MCF 10A (cell line): ENCODE results near the gene CD300H. TPM values are rescaled to one million over a fixed set of nuclear protein-coding genes. Genes with fewer than 3 reads are reported as not detected.

ENCODE experiments used
- BruUV-seq: library from RNA; stranded (reverse); fragments of 400-500 nt; replicated peaks from 2 replicates; lab custom pipeline; 2021; lab: Mats Ljungman, UMichigan
- CTCF ChIA-PET: fragments of 300-600 bp; sonication (Branson Sonifier 250); formaldehyde crosslinking; extraction: SDS; loops from one replicate; lab custom pipeline; 2021; ENCODE audit warnings: antibody characterized with exemption, inconsistent platforms; lab: Yijun Ruan, JAX
- POLR2A ChIA-PET: fragments of 300-600, 350-650 bp; sonication (Branson Sonifier 250); formaldehyde crosslinking; extraction: SDS; loops from one replicate; lab custom pipeline; 2020; ENCODE audit warnings: antibody characterized with exemption, inconsistent platforms; lab: Yijun Ruan, JAX
- DNase-seq: peaks from one replicate; pipeline ENCODE4 v3.0.0-alpha.2; 2018; ENCODE audit not compliant: unreplicated experiment
- H3K27ac Mint-ChIP-seq: one replicate; pipeline ENCODE4 v1.8.0; 2022; ENCODE audit warnings: mild to moderate bottlenecking, low read depth, mixed read lengths; ENCODE audit not compliant: unreplicated experiment
- H3K27me3 Mint-ChIP-seq: one replicate; pipeline ENCODE4 v1.8.0; 2022; ENCODE audit warnings: mixed read lengths; ENCODE audit not compliant: insufficient read depth, unreplicated experiment
- H3K36me3 Mint-ChIP-seq: one replicate; pipeline ENCODE4 v1.8.0; 2022; ENCODE audit warnings: mild to moderate bottlenecking, moderate library complexity, mixed read lengths; ENCODE audit not compliant: insufficient read depth, unreplicated experiment
- H3K4me1 Mint-ChIP-seq: one replicate; pipeline ENCODE4 v1.8.0; 2022; ENCODE audit warnings: mixed read lengths; ENCODE audit not compliant: insufficient read depth, unreplicated experiment
- H3K4me3 Mint-ChIP-seq: one replicate; pipeline ENCODE4 v1.8.0; 2022; ENCODE audit warnings: mild to moderate bottlenecking, moderate library complexity, mixed read lengths; ENCODE audit not compliant: unreplicated experiment
- H3K9me3 Mint-ChIP-seq: one replicate; pipeline ENCODE4 v1.8.0; 2022; ENCODE audit warnings: mixed read lengths; ENCODE audit not compliant: unreplicated experiment
- CTCF ChIP-seq: fragments of 200-600 bp; IDR thresholded peaks from one replicate; pipeline ENCODE4 v1.8.0; 2022; ENCODE audit warnings: antibody characterized with exemption, mild to moderate bottlenecking; ENCODE audit not compliant: unreplicated experiment
- intact Hi-C: fragments of 100-400 bp; cut with micrococcal nuclease; formaldehyde crosslinking; loops from 2 replicates; pipeline ENCODE4 v1.14.1; 2022
- total RNA-seq: library from RNA; stranded (reverse); gene quantifications from 2 replicates; pipeline ENCODE4 v1.2.3, GENCODE V29; 2022

The CD300H gene
- total RNA-seq, 1 experiment from 2014 or later = not detected

GRCh38 chr17:74536890-74537289, 30.4 kb downstream of the CD300H start:
- ChIA-PET POLR2A (no interaction called here), CTCF (no interaction called here)
- no peak for DNase-seq
- H3K4me3 Mint-ChIP-seq = no peak overlapping the region
- TF ChIP-seq CTCF = no peak
- intact Hi-C loops = no loop called here
- BruUV-seq = no TSS peak
- H3K9me3 Mint-ChIP-seq = no peaks in the 10 kb centered on the region
- no peak overlapping the region for H3K27ac Mint-ChIP-seq
- peaks cover 6% of the 10 kb centered on the region for H3K4me1 Mint-ChIP-seq
- no peaks in the 10 kb centered on the region for H3K36me3 Mint-ChIP-seq
- peaks cover 40% of the 10 kb centered on the region for H3K27me3 Mint-ChIP-seq

GRCh38 chr17:74532115-74532514, 35.2 kb downstream of the CD300H start:
- ChIA-PET POLR2A (no interaction called here), CTCF (interaction anchor here (0.8 to 2.6 kb wide), 11 partner anchors 11 to 164 kb away, joined by 3 to 16 read pairs (median 4); partner anchors contain the start of gene GPR142)
- Mint-ChIP-seq H3K4me3 (no peak overlapping the region), H3K27me3 (peaks cover 54% of the 10 kb centered on the region), H3K27ac (no peak overlapping the region), H3K9me3 (no peaks in the 10 kb centered on the region), H3K4me1 (peaks cover 6% of the 10 kb centered on the region), H3K36me3 (peaks cover 4% of the 10 kb centered on the region)
- no TSS peak for BruUV-seq
- intact Hi-C loops = no loop called here
- DNase-seq = no peak
- TF ChIP-seq CTCF = no peak

- no TSS peak for BruUV-seq
- CTCF ChIA-PET = interaction anchor here (1.1 to 2.6 kb wide), 6 partner anchors 11 to 151 kb away, joined by 3 to 16 read pairs (median 5); no protein-coding TSS in a partner anchor
- Mint-ChIP-seq H3K4me3 (no peak within 1 kb of the TSS), H3K4me1 (peaks cover 6% of the 10 kb centered on the region), H3K36me3 (peaks cover 4% of the 10 kb centered on the region), H3K27me3 (peaks cover 47% of the 10 kb centered on the region), H3K9me3 (no peaks in the 10 kb centered on the region), H3K27ac (no peak within 1 kb of the TSS)
- POLR2A ChIA-PET = no interaction called here
- DNase-seq = no peak
- intact Hi-C loops = no loop called here
- TF ChIP-seq CTCF = no peak
Observed at GRCh38 chr17:74531231-74531761, 36.0 kb downstream of the CD300H start, which contains the start of gene CD300LB. Gene CD300LB (minus strand): TSS chr17:74531475. CDS start chr17:74531350, 125 bp downstream.

- ChIA-PET CTCF (no interaction called here), POLR2A (no interaction called here)
- BruUV-seq = no TSS peak
- H3K36me3 Mint-ChIP-seq = peaks cover 4% of the 10 kb centered on the region
- intact Hi-C loops = no loop called here
- H3K9me3 Mint-ChIP-seq = no peaks in the 10 kb centered on the region
- peaks cover 47% of the 10 kb centered on the region for H3K27me3 Mint-ChIP-seq
- H3K4me3 Mint-ChIP-seq = no peak overlapping the region
- DNase-seq = no peak
- peaks cover 6% of the 10 kb centered on the region for H3K4me1 Mint-ChIP-seq
- no peak overlapping the region for H3K27ac Mint-ChIP-seq
- no peak for TF ChIP-seq CTCF
Observed at GRCh38 chr17:74530831-74531150, 36.5 kb downstream of the CD300H start.
